ENCODE measurements around the gene ARSG.

DNA sequence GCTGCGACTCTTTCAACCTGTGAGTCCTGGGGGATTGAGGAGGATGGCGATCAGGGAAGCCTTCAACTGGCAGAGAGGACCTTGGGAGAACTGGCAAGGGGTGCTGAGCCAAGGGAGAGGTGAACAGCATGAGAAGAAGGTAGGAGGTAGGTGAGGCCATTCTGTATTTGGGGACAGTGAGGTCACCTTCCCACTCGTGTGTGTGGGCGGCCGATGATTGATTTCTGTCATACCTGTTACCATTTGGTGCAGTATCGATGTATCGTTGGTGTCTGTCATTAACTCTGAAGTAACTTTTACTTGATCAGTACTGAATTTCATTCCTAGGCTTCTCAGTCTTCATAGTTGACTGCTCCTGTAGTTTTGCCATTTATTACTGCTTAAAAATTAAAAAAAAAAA, 3.8 kb downstream of the ARSG start:
- TF ChIP-seq POLR2A (IDR thresholded peaks at IDR 0.05; ENCODE audit: low read depth, low read length) (no peak), EZH2 (IDR thresholded peaks at IDR 0.05; ENCODE audit: borderline replicate concordance, low read depth, low read length, severe bottlenecking) (no peak), MYC (IDR thresholded peaks at IDR 0.05; ENCODE audit: low read depth, low read length) (no peak), JUN (IDR thresholded peaks at IDR 0.05; ENCODE audit: borderline replicate concordance, insufficient read depth, insufficient read length, low read depth) (no peak), POLR2AphosphoS5 (IDR thresholded peaks at IDR 0.05; ENCODE audit: insufficient read depth, low read depth, low read length) (no peak), GATA2 (IDR thresholded peaks at IDR 0.05; ENCODE audit: insufficient read depth, insufficient read length, low read depth, low read length) (no peak)
- TF ChIP-seq, protein P1, sequence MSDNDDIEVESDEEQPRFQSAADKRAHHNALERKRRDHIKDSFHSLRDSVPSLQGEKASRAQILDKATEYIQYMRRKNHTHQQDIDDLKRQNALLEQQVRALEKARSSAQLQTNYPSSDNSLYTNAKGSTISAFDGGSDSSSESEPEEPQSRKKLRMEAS (IDR thresholded peaks at IDR 0.05; ENCODE audit: insufficient read depth, insufficient read length) = no peak
- TF ChIP-seq, protein P2, sequence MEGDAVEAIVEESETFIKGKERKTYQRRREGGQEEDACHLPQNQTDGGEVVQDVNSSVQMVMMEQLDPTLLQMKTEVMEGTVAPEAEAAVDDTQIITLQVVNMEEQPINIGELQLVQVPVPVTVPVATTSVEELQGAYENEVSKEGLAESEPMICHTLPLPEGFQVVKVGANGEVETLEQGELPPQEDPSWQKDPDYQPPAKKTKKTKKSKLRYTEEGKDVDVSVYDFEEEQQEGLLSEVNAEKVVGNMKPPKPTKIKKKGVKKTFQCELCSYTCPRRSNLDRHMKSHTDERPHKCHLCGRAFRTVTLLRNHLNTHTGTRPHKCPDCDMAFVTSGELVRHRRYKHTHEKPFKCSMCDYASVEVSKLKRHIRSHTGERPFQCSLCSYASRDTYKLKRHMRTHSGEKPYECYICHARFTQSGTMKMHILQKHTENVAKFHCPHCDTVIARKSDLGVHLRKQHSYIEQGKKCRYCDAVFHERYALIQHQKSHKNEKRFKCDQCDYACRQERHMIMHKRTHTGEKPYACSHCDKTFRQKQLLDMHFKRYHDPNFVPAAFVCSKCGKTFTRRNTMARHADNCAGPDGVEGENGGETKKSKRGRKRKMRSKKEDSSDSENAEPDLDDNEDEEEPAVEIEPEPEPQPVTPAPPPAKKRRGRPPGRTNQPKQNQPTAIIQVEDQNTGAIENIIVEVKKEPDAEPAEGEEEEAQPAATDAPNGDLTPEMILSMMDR (IDR thresholded peaks at IDR 0.05; ENCODE audit: extremely low read depth in 1 of 2, insufficient read depth in 1 of 2, low read depth in 1 of 2, low read length in 2 of 2) = no peak
